CD14-positive monocyte (primary cell): Measurements from ENCODE around the gene BBS9. TPM values are rescaled to one million over a fixed set of nuclear protein-coding genes. Genes with fewer than 3 reads are reported as not detected.

ENCODE experiments used
- DNase-seq, 3 donors: peaks; one replicate each; pipeline ENCODE4 v3.0.0-alpha.2; 2011 to 2022
- H2AFZ ChIP-seq: 2 replicates; pipeline ENCODE4 v1.6.0; 2012; ENCODE audit warnings: mild to moderate bottlenecking, low read depth, low read length, inconsistent platforms; ENCODE audit not compliant: insufficient read depth, poor library complexity, severe bottlenecking
- H3K27ac ChIP-seq, 2 donors: 1 replicate in 1 of 2; 2 replicates in 1 of 2; pipeline ENCODE4 v1.5.1; 2012 to 2013; ENCODE audit warnings: low read length in 2 of 2, control low read depth in 1 of 2, inconsistent platforms in 1 of 2, low read depth in 1 of 2, mild to moderate bottlenecking in 1 of 2
- H3K27me3 ChIP-seq, 2 donors: one replicate each; pipeline versions ENCODE4 v1.6.0 to v1.6.1; 2011 to 2013; ENCODE audit warnings: low read length in 2 of 2; ENCODE audit not compliant: control insufficient read depth in 2 of 2, insufficient read depth in 2 of 2
- H3K36me3 ChIP-seq, 2 donors: replicated peaks in 1 of 2; 1 replicate in 1 of 2; 2 replicates in 1 of 2; pipeline versions ENCODE4 v1.5.1 to v1.6.1; 2012 to 2013; ENCODE audit warnings: low read length in 2 of 2, control low read depth in 1 of 2, inconsistent platforms in 1 of 2, mild to moderate bottlenecking in 1 of 2; ENCODE audit not compliant: insufficient read depth in 2 of 2, control insufficient read depth in 1 of 2
- H3K4me1 ChIP-seq, 2 donors: 1 replicate in 1 of 2; 2 replicates in 1 of 2; pipeline versions ENCODE4 v1.5.1 to v1.6.1; 2012 to 2013; ENCODE audit warnings: low read length in 2 of 2, control low read depth in 1 of 2, inconsistent platforms in 1 of 2, mild to moderate bottlenecking in 1 of 2, moderate library complexity in 1 of 2; ENCODE audit not compliant: insufficient read depth in 2 of 2, control insufficient read depth in 1 of 2
- H3K4me2 ChIP-seq: replicated peaks from 2 replicates; pipeline ENCODE3; 2012; ENCODE audit warnings: low read length, moderate library complexity, mild to moderate bottlenecking; ENCODE audit not compliant: poor library complexity, severe bottlenecking; ENCODE audit errors: extremely low read depth
- H3K4me3 ChIP-seq, 3 experiments: fragments of 200-600 bp in 1 of 3; sonication (generic) in 1 of 3; replicated peaks in 1 of 3; 1 replicate in 2 of 3; 2 replicates in 1 of 3; pipeline ENCODE4 v1.5.1; 2011 to 2013; ENCODE audit warnings: low read length in 3 of 3, mild to moderate bottlenecking in 3 of 3, control low read depth in 2 of 3, low read depth in 2 of 3, inconsistent platforms in 1 of 3, moderate library complexity in 1 of 3
- H3K79me2 ChIP-seq: 2 replicates; pipeline ENCODE4 v1.6.0; 2012; ENCODE audit warnings: mild to moderate bottlenecking, control low read depth, inconsistent platforms, low read length, moderate library complexity; ENCODE audit not compliant: insufficient read depth
- H3K9ac ChIP-seq: 2 replicates; pipeline ENCODE4 v1.6.0; 2017; ENCODE audit warnings: low read length, mild to moderate bottlenecking; ENCODE audit not compliant: insufficient read depth, poor library complexity, severe bottlenecking
- H3K9me3 ChIP-seq, 2 donors: replicated peaks in 1 of 2; 1 replicate in 1 of 2; 2 replicates in 1 of 2; pipeline versions ENCODE4 v1.5.1 to v1.6.1; 2012 to 2013; ENCODE audit warnings: low read length in 2 of 2, control low read depth in 1 of 2; ENCODE audit not compliant: control insufficient read depth in 1 of 2, insufficient read depth in 1 of 2
- H4K20me1 ChIP-seq: 2 replicates; pipeline ENCODE4 v1.6.0; 2012; ENCODE audit warnings: mild to moderate bottlenecking, low read length, control low read depth, moderate library complexity; ENCODE audit not compliant: insufficient read depth
- H3K27ac Mint-ChIP-seq, 7 donors: one replicate each; pipeline ENCODE4 v1.8.0; 2020; ENCODE audit warnings: mild to moderate bottlenecking in 7 of 7, mixed read lengths in 7 of 7, moderate library complexity in 6 of 7, inconsistent platforms in 2 of 7
- H3K27me3 Mint-ChIP-seq, 3 donors: one replicate each; pipeline ENCODE4 v1.8.0; 2021 to 2022; ENCODE audit warnings: low read depth in 3 of 3, mild to moderate bottlenecking in 3 of 3, mixed read lengths in 3 of 3, moderate library complexity in 3 of 3, inconsistent platforms in 1 of 3
- H3K36me3 Mint-ChIP-seq, 2 donors: one replicate each; pipeline ENCODE4 v1.8.0; 2020; ENCODE audit warnings: mixed read lengths in 2 of 2, inconsistent platforms in 1 of 2, mild to moderate bottlenecking in 1 of 2
- H3K4me1 Mint-ChIP-seq: one replicate; pipeline ENCODE4 v1.8.0; 2020; ENCODE audit warnings: mild to moderate bottlenecking, mixed read lengths
- H3K4me3 Mint-ChIP-seq, 2 donors: one replicate each; pipeline ENCODE4 v1.8.0; 2020; ENCODE audit warnings: mild to moderate bottlenecking in 2 of 2, mixed read lengths in 2 of 2, moderate library complexity in 1 of 2
- H3K9me3 Mint-ChIP-seq, 7 donors: one replicate each; pipeline ENCODE4 v1.8.0; 2020 to 2022; ENCODE audit warnings: mixed read lengths in 7 of 7, mild to moderate bottlenecking in 6 of 7, moderate library complexity in 6 of 7, inconsistent platforms in 2 of 7
- WGBS: methylation state at CpG from one replicate; pipeline ENCODE4 v1.1.5; 2013; ENCODE audit warnings: missing lambda C conversion rate; ENCODE audit not compliant: insufficient coverage; 5-methylcytosine and 5-hydroxymethylcytosine counted together
- intact Hi-C, 2 donors: fragments of 100-400 bp; cut with micrococcal nuclease; formaldehyde crosslinking; loops; one replicate each; pipeline versions ENCODE4 v1.15.0 to v1.15.1; 2023
- polyA plus RNA-seq, 3 donors: library from polyadenylated mRNA; depleted of rRNA in 1 of 3; unstranded in 2 of 3; stranded (reverse) in 1 of 3; fragments of 300-500 nt in 2 of 3; fragments of >200 nt in 1 of 3; fragmentation: Illumina TruSeq in 2 of 3; gene quantifications; 1 replicate in 2 of 3; 2 replicates in 1 of 3; pipeline ENCODE4 v1.2.3, GENCODE V29; 2012 to 2021
- TF ChIP-seq, protein P1 (sequence below): fragments of 200-600 bp; IDR thresholded peaks from one replicate; pipeline ENCODE4 v1.8.0; 2022; ENCODE audit warnings: antibody characterized with exemption, mild to moderate bottlenecking

Gene BBS9
- polyA plus RNA-seq, 3 donors, result 4.9 to 7.5 (median 6.8) TPM

DNA sequence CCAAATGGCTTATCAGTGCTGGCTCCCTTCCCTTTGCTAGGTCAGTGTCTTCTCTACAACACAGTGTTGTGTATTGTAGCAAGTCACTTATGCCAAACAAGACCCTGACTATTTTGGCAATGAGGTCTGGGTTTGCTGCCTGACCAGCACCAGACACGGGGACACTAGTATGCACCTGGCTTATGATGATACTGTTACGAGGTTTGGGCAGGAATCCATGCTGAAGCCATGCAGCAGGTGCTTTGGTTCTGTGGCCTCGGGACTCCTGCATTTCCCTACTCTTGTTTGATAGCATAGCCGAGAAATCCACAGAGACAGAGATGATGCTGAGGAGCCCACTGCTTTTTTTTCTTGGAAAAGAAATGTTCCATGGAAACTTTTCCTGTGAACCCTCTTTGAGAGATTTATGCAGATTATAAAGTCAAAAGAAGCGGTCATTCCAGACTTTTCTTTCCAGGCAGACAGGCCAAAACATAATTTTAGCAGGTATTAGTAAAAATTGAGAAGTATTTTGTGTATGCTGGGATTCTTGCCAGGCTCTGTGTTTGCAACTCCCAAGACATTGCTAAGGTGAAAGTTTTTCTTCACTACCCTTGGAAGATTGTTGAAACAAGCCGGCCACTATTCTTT, 291.1 kb downstream of the BBS9 start:
- peaks cover 4% of the 10 kb centered on the region for H3K4me1 Mint-ChIP-seq
- 96% methylated on average over 3 of the region's 6 CpGs for WGBS

DNA sequence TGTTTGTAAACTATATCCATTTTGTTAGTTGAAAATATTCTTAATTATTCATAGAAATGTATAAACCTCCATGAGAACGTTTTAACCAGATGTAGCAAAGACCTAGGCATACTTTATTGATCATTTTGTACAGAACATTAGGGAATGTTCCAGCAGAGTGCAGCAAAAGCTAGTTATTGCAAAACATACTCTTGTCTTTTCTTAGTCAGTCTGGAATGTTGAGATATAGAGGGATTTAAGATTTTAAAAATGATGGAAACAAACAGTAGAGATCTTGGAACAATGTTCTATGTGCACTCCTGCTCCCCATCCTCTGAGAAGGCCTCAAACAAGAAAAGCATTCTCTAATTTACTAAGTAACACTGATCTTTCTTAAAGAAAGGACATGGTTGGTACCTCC, 292.1 kb downstream of the BBS9 start:
- no peaks in the 10 kb centered on the region for H3K4me1 ChIP-seq
- Mint-ChIP-seq H3K27ac (no peak overlapping the region), H3K27me3 (no peaks in the 10 kb centered on the region), H3K4me1 (peaks cover 4% of the 10 kb centered on the region), H3K9me3 (no peaks in the 10 kb centered on the region), H3K4me3 (no peak overlapping the region), H3K36me3 (no peaks in the 10 kb centered on the region)
- H4K20me1 ChIP-seq, result no peaks in the 10 kb centered on the region
- TF ChIP-seq, protein P1, sequence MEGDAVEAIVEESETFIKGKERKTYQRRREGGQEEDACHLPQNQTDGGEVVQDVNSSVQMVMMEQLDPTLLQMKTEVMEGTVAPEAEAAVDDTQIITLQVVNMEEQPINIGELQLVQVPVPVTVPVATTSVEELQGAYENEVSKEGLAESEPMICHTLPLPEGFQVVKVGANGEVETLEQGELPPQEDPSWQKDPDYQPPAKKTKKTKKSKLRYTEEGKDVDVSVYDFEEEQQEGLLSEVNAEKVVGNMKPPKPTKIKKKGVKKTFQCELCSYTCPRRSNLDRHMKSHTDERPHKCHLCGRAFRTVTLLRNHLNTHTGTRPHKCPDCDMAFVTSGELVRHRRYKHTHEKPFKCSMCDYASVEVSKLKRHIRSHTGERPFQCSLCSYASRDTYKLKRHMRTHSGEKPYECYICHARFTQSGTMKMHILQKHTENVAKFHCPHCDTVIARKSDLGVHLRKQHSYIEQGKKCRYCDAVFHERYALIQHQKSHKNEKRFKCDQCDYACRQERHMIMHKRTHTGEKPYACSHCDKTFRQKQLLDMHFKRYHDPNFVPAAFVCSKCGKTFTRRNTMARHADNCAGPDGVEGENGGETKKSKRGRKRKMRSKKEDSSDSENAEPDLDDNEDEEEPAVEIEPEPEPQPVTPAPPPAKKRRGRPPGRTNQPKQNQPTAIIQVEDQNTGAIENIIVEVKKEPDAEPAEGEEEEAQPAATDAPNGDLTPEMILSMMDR, result no peak
- H3K4me3 ChIP-seq, result no peak overlapping the region
- H2AFZ ChIP-seq, result no peak overlapping the region
- no peak overlapping the region for H3K9ac ChIP-seq
- WGBS, result no CpG with 5 or more reads among the region's 1 CpG
- H3K79me2 ChIP-seq, result no peaks in the 10 kb centered on the region
- no peaks in the 10 kb centered on the region for H3K9me3 ChIP-seq
- H3K36me3 ChIP-seq, result no peaks in the 10 kb centered on the region
- no peak for DNase-seq
- H3K27me3 ChIP-seq, result no peaks in the 10 kb centered on the region
- no peak overlapping the region for H3K27ac ChIP-seq
- no peak overlapping the region for H3K4me2 ChIP-seq
- intact Hi-C loops, result no loop called here

More for the DNA sequence above, 291.1 kb downstream of the BBS9 start:
- Histone ChIP-seq H2AFZ (no peak overlapping the region), H3K9ac (no peak overlapping the region), H3K4me3 (no peak overlapping the region), H3K9me3 (no peaks in the 10 kb centered on the region), H3K27ac (no peak overlapping the region), H3K4me2 (no peak overlapping the region), H3K27me3 (no peaks in the 10 kb centered on the region), H3K36me3 (no peaks in the 10 kb centered on the region), H4K20me1 (no peaks in the 10 kb centered on the region), H3K4me1 (no peaks in the 10 kb centered on the region), H3K79me2 (no peaks in the 10 kb centered on the region)
- TF ChIP-seq, protein P1, result no peak
- intact Hi-C loops, result no loop called here
- DNase-seq, result no peak
- H3K27ac Mint-ChIP-seq, result peak overlapping the region in 1 of 7 donors; percentile 1
- no peak overlapping the region for H3K4me3 Mint-ChIP-seq
- no peaks in the 10 kb centered on the region for H3K36me3 Mint-ChIP-seq
- H3K27me3 Mint-ChIP-seq, result no peaks in the 10 kb centered on the region
- no peaks in the 10 kb centered on the region for H3K9me3 Mint-ChIP-seq
